Fibroblast of peridontal ligament (primary cell): ENCODE measurements around the gene DIABLO.
A peak's percentile ranks its signal among the peaks of the same experiment; 100 is the strongest.
"Not testable (repeated sequence)": the region's sequence is repeated elsewhere in the genome, so short reads cannot be mapped to it uniquely, and the experiment has no call there.

Experiments
- DNase-seq: peaks from one replicate; pipeline ENCODE4 v3.0.0-alpha.2; 2010; ENCODE audit errors: extremely low read depth

Gene DIABLO

DNA sequence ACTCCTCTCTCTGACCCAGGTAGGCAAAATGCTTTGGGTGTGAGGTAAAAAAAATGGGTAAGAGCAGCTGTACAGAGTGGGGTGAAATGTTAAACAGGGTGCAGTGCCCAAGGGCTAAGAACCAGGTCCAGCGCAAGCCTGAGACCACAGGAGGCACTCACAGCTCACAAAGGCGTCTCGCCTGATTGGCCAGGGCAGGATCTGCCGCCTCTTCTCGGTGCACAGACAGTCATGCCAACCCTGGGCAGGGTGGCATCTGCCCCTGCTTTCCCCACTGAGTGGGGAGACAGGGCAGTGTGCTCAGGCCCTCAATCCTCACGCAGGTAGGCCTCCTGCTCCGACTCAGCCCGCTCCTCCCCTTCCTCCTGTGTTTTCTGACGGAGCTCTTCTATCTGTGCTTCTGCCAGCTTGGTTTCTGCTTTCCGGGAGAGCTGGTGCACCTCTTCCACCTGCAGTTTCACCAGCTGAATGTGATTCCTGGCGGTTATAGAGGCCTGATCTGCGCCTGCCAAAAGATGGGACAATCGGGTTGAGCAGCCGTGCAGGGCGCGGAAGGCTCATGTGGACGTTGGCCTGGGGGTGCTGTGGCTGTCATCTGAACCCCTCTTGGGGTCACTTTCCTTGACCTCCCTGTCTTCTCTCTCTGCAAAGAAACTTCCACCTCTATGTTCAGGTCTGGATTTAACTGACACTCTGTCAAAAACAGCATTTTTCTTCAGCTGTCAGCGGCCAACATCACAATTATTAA lies 17.6 kb downstream of the DIABLO start:
- DNase-seq, result no peak

GRCh38 chr12:122207391-122207790 lies 18.5 kb downstream of the DIABLO start:
- DNase-seq, result no peak

- DNase-seq, result no peak
Observed at GRCh38 chr12:122206976-122207375, 18.9 kb downstream of the DIABLO start.

GRCh38 chr12:122206111-122206881 lies 19.6 kb downstream of the DIABLO start:
- no peak for DNase-seq

GRCh38 chr12:122205053-122205925 lies 20.6 kb downstream of the DIABLO start:
- DNase-seq, result no peak

- no peak for DNase-seq
Observed at GRCh38 chr12:122204167-122205052, 21.4 kb downstream of the DIABLO start.

GRCh38 chr12:122203301-122204166 lies 22.3 kb downstream of the DIABLO start, which contains the start of gene B3GNT4:
TSS of gene B3GNT4 (plus strand) at chr12:122203709. CDS start at chr12:122204619, 910 bp downstream.
- DNase-seq, result peak; percentile 25

GRCh38 chr12:122202811-122203210 lies 23.0 kb downstream of the DIABLO start:
- DNase-seq, result not testable (repeated sequence)

DNA sequence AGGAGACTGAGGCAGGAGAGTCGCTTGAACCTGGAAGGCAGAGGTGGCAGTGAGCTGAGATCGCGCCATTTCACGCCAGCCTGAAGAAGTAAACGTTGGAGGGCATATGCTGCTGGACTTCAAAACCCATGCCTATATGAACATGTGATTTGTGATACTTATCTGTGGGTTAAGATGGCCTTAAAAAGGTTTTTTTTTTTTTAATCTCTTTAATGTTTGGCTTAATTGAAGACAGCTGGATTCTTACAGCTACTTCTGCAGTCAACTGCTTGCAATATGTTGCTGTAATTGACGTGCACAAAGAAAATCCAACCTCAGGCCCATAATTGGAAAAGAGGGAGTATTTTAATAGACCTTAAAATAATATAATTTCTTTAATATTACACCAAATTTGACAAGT lies 23.8 kb downstream of the DIABLO start:
- DNase-seq, result no peak

DNA sequence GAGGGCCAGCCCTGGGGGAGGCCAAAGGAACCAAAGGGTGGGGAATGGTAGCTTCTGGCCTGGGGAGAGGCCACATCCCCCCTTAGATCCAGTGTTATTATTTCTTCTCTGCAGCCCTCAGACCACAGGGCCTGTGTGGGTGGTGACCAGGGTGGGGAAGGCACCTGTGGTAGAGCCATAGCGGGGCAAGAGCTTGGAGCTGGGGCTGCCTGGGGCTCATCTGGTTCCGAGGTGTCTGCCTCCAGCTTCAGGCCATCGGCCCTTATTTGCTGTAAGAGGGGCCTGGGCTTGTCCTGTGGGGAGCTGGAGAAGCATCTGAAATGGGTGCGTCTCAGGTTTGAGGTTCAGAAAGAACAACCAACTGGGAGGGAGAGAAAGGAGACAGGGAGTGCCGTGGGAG lies 24.5 kb downstream of the DIABLO start:
- DNase-seq, result no peak

DNA sequence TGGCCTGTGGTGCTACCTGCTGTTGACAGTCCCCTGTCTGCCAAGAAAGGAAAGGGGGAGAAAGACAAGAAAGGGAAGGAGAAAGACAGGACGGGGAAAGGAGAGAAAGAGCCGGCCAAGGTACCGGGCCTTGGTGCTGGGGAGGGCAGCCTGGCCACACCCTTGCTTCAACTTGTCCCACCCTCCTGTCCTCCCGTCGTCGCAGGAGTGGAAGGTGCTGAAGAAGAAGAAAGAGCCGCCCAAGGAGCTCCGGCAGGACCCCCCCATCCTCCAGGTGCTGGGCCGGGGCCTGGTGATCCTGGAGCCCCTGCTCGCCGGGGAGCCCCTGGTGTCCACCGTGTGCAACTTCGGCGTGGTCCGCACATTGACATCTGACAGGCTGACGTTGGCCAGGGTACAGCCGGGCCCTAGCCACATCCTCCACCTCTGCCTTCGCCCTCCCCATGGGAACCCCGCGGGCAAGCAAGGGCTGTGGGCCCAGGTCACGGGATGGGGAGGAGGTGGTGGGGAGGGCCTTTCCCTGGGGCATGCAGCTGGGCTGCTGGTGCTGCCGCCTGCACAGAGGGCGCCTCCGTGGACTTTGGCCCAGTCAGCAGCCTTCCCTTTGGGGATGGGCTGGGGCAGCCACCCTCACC lies 25.2 kb downstream of the DIABLO start:
- DNase-seq, result no peak

DNA sequence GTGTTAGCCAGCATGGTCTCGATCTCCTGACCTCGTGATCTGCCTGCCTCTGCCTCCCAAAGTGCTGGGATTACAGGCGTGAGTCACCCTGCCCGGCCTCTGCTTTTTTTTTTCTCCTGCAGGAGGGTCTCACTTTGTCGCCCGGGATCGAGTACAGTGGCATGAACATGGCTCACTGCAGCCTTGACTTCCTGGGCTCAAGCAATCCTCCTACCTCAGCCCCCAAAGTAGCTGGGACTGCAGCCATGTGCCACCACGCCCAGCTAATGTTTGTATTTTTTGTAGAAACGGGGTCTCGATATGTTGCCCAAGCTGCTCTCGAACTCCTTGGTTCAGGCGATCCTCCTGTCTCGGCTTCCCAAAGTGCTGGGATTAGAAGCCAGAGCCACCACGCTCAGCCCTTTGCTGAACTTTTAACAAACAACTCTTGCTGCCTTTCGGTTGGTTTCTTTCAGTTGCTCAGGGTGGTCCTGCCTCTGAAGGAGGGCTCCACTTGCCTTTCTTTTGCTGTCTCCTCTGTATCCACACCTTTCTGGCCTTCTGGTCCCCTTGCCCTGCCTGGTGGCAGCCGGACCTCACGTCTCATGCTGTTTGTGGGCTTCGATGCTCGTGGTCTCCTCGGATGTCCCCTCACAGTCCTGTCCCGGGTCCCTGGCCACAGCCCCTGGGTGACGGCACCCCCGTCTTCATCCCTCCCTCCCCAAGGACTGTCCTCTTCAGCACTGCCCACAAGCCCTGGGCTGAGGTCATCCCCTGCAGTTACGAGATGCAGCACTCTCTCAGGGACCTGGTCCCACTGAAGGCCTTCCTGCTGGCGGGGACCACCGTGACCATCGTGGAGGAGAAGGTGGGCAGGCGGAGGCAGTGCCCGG lies 26.1 kb downstream of the DIABLO start:
- DNase-seq, result no peak

- no peak for DNase-seq
Observed at GRCh38 chr12:122197612-122197966, 28.3 kb downstream of the DIABLO start.

DNA sequence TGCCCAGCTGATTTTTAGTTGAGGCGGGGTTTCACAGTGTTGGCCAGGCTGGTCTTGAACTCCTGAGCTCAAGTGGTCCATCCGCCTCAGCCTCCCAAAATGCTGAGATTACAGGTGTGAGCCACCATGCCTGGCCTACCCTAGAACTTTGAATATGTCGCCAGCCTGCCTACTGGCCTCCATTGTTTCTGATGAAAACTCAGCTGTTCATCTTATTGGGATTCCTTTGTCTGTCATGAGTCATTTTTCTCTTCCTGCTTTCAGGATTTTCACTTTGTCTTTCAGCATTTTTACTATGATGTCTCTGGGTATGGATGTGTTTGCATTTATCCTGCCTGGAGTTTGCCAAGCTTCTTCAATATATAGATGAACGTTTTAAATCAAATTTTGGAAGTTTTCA lies 30.4 kb downstream of the DIABLO start:
- DNase-seq, result no peak

DNA sequence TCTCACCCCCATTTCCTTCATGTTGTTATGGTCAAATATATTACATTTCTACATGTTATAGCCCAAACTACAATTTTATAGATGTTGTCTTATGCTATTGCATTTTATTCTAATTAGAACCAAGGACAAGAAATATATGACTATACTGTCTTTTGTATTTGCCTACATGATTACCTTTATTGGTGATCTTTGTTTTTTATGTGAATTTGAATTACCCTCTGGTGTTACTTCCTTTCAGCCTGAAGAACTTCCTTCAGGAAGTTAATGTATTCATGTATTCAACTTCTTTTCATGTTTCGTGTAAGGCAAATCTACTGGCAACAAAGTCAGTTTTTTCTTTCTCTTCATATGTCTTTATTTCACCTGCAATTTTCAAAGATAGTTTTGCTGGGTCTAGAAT lies 31.0 kb downstream of the DIABLO start:
- DNase-seq, result no peak

- no peak for DNase-seq
Observed at GRCh38 chr12:122192441-122192840, 33.4 kb downstream of the DIABLO start.

- DNase-seq, result peak; percentile 54
Observed at GRCh38 chr12:122190842-122191668, 34.8 kb downstream of the DIABLO start.
